ENCODE results near the gene PPP2R2D. TPM values are rescaled to one million over a fixed set of nuclear protein-coding genes. Genes with fewer than 3 reads are reported as not detected.
A peak's percentile ranks its signal among the peaks of the same experiment; 100 is the strongest.

Gene PPP2R2D
- total and polyA plus RNA-seq, 7 donors, result 18.4 to 44.0 (median 23.8) TPM

DNA sequence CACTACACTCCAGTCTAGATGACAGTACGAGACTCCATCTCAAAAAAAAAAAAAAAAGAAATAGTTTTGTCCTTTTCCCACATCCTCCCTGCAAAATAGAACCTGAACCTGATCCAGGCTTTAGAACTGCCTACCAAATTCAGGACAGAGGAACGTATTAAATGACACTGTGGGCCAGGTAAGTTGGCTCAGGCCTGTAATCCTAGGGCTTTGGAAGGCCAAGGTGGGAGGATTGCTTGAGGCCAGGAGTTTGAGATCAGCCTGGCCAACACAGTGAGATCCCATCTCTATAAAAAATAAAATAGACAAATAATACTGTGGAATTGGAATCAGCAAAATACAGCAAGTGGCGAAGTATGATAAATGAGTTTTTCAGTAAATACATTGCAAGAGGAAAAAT lies 90.9 kb downstream of the PPP2R2D start:
- no peaks in the 10 kb centered on the region for H3K36me3 ChIP-seq

DNA sequence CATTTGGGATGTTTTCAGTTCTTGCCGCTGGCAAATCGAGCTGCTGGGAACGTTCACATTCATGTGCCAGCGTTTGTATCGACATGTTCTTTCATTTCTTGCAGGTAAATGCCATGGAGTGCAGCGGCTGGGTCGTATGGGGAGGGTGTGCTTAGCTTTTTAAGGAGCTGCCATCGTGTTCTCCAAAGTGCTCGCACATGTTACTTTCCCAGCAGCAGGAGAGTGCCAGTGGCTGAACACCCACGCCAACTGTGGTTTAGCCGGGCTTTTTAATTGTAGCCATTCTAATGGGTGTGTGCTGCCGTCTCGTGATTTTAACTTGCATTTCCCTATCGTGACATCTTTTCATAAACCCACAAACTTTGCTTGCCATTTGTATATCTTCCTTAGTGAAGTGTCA lies 92.5 kb downstream of the PPP2R2D start:
- WGBS, 2 donors, result 87 to 89% methylated on average over 14 of the region's 14 CpGs
- intact Hi-C loops (cut with DNase I), result no loop called here
- DNase-seq, result peak; percentile 28
- Histone ChIP-seq H3K27ac (no peak overlapping the region), H3K4me3 (no peak overlapping the region), H3K4me1 (peaks cover 0 to 21% (median 18%) of the 10 kb centered on the region in 4 donors), H3K27me3 (no peaks in the 10 kb centered on the region), H3K36me3 (no peaks in the 10 kb centered on the region), H3K9me3 (no peaks in the 10 kb centered on the region)
- no peak for TF ChIP-seq EP300 (IDR thresholded peaks at IDR 0.05)
- no peak for TF ChIP-seq POLR2A (IDR thresholded peaks at IDR 0.05)
- TF ChIP-seq POLR2AphosphoS5 (IDR thresholded peaks at IDR 0.05), result no peak
- TF ChIP-seq, protein P1, sequence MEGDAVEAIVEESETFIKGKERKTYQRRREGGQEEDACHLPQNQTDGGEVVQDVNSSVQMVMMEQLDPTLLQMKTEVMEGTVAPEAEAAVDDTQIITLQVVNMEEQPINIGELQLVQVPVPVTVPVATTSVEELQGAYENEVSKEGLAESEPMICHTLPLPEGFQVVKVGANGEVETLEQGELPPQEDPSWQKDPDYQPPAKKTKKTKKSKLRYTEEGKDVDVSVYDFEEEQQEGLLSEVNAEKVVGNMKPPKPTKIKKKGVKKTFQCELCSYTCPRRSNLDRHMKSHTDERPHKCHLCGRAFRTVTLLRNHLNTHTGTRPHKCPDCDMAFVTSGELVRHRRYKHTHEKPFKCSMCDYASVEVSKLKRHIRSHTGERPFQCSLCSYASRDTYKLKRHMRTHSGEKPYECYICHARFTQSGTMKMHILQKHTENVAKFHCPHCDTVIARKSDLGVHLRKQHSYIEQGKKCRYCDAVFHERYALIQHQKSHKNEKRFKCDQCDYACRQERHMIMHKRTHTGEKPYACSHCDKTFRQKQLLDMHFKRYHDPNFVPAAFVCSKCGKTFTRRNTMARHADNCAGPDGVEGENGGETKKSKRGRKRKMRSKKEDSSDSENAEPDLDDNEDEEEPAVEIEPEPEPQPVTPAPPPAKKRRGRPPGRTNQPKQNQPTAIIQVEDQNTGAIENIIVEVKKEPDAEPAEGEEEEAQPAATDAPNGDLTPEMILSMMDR (IDR thresholded peaks at IDR 0.05), result no peak

More for the DNA sequence above, 90.9 kb downstream of the PPP2R2D start:
- Histone ChIP-seq H3K4me3 (no peak overlapping the region), H3K4me1 (peaks cover 0 to 5% (median 4%) of the 10 kb centered on the region in 4 donors), H3K27ac (no peak overlapping the region), H3K27me3 (no peaks in the 10 kb centered on the region), H3K9me3 (no peaks in the 10 kb centered on the region)
- TF ChIP-seq, protein P1 (IDR thresholded peaks at IDR 0.05), result no peak
- TF ChIP-seq EP300 (IDR thresholded peaks at IDR 0.05) (no peak), POLR2AphosphoS5 (IDR thresholded peaks at IDR 0.05) (no peak)
- WGBS, 2 donors, result 91% methylated on average over 3 of the region's 3 CpGs
- intact Hi-C loops (cut with DNase I), result no loop called here
- DNase-seq, result no peak

DNA sequence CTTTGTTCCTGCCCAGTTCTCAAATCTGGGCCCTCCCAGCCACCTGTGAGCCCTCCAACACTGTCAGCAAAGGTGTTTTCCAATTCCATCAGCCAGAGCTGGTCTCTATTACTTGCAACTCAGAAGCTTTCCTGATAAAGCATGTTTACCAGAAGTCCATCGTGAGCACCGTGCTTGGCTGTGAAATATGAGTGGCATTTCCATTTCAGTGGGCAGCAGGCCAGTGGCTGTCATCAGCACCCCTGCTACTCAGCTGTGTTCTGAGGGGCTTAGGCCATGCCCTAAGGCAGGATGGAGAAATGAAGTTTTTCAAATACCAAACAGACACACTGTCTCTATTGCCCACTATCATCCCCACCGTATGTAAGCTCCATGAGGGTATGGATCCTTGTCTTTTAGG lies 93.6 kb downstream of the PPP2R2D start:
- TF ChIP-seq EP300 (IDR thresholded peaks at IDR 0.05), result no peak
- TF ChIP-seq, protein P1 (IDR thresholded peaks at IDR 0.05), result no peak
- no peak for TF ChIP-seq POLR2AphosphoS5 (IDR thresholded peaks at IDR 0.05)
- TF ChIP-seq POLR2A (IDR thresholded peaks at IDR 0.05), result no peak
- intact Hi-C loops (cut with DNase I), result no loop called here
- peak; percentile 25 for DNase-seq
- Histone ChIP-seq H3K4me3 (no peak overlapping the region), H3K36me3 (no peaks in the 10 kb centered on the region), H3K27ac (no peak overlapping the region), H3K4me1 (peaks cover 0 to 26% (median 22%) of the 10 kb centered on the region in 4 donors), H3K9me3 (no peaks in the 10 kb centered on the region), H3K27me3 (no peaks in the 10 kb centered on the region)
- 81 to 82% methylated on average over 3 of the region's 3 CpGs for WGBS, 2 donors

DNA sequence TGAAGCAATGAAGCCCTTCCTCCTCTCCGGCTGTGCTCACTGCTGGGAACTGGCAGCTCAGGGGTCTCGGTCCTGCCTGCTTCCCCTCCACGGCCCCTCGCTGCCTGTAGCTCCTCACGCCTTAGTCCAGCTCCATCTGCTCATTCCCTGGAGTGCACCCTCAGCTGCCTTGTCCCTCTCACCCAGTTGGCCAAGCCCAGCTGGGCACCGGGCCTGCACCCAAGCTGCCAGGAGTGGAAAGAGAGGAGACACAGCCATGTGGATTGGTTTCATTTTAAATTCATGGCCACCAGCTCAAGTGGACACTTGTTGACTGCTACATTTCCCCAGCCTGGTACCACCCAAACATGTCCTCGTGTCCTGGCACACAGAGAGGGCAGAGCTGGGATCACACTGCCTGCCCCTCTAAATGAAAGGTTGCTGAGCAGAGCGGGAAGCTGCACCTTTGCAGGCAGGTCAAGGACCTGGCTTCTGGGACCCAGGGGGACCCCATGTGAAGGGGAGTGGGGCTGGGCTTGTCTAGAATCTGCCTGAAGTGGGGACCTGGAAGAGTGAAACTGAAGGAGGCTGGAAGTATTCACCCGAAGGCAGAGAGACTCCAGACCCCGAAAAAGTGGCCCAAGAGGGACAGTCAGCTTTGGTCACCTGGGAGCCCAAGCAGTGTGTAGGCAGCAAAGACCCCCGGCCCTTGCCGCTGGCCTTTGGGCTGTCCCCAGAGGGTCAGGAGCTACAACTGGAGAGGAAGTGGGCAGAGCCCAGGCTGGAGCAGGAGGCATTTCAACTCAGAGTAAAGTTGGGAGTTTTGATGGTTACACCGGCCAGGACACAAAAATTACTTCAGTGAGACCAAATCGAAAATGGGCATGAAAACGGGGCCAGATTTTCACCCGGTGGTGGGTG lies 95.9 kb downstream of the PPP2R2D start:
- intact Hi-C loops (cut with DNase I), result no loop called here
- no peak for TF ChIP-seq POLR2AphosphoS5 (IDR thresholded peaks at IDR 0.05)
- TF ChIP-seq EP300 (IDR thresholded peaks at IDR 0.05), result no peak
- TF ChIP-seq, protein P1 (IDR thresholded peaks at IDR 0.05), result no peak
- no peak for TF ChIP-seq POLR2A (IDR thresholded peaks at IDR 0.05)
- H3K4me1 ChIP-seq, result peaks cover 0 to 26% (median 22%) of the 10 kb centered on the region in 4 donors
- DNase-seq, result peak; percentile 83
- no peaks in the 10 kb centered on the region for H3K9me3 ChIP-seq
- 82 to 88% methylated on average over 16 of the region's 16 CpGs for WGBS, 2 donors
- H3K4me3 ChIP-seq, result no peak overlapping the region
- peak overlapping the region; percentile 72 to 81 (median 77) for H3K27ac ChIP-seq
- no peaks in the 10 kb centered on the region for H3K36me3 ChIP-seq
- no peaks in the 10 kb centered on the region for H3K27me3 ChIP-seq
